NCI-H187 (cell line): Measurements from ENCODE around the gene ITPKA.

Source experiments
- DNase-seq, 2 experiments: peaks; one replicate each; lab custom pipeline; 2025; lab: John Stamatoyannopoulos, UW

Gene ITPKA

DNA sequence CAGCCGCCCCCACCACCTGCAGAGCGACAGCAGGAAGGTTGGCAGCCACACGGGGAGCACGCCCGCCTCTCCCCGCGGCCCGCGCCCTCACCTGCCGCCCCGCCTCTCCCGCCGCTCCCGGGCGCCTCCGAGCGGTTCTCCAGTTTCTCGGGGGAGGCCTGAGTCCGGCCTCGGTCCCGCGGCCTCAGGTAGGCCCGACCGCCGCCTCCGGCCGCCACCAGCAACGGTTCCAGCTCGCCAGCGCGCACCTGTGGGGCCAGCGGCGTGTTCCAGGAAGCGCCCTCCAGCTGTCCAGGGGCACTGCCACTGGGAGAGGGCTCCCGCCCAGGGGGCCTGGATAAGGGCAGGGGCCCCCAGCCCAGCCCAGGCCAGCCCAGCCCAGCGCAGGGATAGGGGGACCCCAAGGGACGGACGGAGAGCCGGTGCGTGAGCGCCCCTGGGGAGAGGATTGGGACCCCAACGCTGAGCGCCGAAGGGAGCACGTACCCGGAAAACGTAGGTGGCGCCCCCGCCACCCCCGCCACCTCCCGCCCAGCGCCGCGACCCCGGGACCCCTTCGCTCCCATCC, 17.7 kb downstream of the ITPKA start:
- no peak for DNase-seq

DNA sequence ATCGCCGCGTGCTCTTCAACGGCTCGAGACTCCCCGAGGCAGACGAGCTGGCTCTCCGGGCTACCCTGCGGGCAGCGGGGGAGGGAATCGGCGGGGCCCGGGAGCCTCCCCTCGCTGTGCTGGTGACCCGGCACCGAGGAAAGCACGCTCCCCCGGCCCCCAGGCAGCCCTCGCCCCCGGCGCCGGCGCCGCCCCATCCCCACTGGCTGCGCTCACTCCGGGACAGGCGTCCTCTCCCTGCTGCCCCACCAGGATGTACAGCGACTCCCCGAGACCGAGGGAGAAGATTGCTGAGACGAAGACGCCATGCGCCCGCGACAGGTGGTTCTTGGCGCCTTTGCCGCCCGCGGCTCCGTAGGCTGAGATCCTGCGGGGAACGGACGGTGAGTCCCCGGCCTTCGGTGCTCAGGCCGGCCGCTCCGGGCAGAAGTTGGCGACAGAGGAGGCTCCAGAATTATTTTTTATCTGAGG, 18.3 kb downstream of the ITPKA start:
- no peak for DNase-seq

DNA sequence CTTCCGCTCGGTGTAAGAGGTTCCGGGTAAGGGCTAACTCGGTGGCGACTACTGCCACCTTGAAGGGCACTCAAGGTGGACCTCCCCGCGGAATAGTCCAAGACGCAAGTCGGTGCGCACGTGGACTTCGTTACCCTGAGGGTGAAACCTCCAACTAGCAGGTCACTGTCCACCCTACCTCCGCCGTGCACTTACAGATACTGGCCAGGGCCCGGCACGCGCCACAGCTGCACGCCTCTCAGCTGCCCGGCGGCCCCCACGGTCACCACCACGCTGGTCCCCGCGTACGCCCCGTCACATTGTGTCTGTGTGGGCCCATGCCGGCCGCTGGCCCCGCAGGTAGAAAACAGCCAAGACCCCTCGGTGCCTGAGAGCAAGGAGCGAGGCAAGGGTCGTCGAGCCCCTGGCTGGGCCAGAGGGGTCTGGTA, 18.9 kb downstream of the ITPKA start:
- no peak for DNase-seq

DNA sequence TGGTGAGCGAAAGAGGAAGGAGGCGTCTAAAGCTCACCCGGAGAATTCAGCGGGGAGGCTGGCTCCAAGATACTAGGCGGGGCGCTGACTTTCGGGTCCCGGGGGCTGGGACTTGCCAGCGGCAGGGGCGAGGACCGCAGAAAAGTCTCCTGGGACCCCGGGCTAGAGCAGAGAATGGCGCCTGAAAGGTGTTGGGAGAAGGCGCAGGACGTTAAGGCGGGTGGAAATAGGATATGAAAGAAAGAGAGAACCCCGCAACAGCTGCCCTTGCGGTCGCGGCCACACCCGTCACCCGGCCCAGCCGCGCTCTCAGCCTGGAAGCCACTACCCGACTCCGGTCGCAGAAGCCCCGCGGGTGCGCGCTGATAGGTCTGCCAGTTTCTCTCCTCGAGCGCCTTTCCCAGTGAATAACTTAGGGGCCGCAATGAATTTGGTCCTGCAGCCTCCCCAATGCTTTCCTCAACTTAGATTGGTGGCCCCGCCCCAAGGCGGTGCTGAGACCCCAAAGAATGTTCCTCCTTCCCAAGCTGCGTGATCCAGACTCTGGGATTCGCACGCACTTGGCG, 19.3 kb downstream of the ITPKA start:
- DNase-seq = no peak

DNA sequence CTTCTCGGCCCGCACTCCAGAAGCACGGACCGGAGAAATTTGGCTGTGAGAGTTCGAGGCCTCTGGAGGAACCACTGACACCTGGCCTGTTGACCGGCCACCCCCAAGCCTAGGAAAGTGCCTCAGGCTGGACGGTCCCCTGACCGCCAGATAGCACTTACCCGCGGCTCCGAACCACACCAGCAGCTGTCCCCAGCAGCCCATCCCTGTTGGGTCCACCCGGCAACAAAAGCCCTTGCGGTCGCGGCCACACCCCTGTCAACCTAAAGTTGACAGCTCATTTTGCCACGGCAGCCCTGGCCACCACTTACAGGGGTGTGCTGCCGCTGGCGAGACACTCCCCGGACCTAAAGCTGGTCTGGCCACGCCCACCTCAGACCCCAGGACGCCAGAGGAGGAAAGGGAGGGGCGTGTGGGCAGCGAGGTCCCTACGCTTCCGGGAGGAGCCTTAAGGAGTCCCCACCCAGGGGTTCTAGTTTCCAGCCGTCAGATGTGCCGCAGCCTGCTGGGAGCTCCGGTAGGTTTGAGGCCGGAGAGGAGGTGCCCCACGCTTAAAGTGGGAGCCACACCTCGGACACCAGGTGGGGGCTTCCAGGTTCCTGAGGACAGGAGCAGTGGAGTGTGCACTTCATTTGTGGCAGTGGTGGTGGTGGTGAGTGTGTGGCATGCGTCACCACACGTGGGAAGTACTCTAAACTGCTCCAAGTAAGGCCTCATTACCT, 20.0 kb downstream of the ITPKA start, which contains the start of gene LTK:
TSS of gene LTK (minus strand) at position 322 of the 722 bp plus-strand sequence. CDS start at position 204, 118 bp downstream.
- DNase-seq = peak in 1 of 2 experiments; percentile 18

DNA sequence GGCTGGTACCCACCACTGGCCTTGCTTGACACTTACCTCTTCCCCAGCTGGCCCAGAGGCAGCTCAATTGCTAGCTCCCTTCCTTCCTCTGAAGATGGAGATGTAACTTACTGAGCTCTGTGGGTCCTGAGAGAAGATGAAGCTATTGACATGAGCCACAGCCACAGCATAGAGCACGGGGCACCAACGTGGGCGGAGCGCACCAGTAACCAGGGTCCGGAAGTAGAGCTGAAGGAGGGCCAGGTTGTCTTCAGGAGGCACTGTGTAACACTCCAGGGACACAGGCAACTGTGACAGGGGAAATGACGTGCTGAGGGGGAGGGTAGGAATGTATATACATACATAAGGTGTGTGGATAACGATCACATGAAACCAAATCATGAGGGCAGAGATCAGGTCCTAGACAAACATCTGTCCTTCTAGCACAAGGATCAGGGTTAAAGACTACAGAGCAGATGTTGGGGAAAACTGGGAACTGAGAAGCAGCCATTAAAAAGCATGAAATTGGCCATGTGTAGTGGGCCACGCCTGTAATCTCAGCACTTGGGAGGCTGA, 24.3 kb downstream of the ITPKA start:
- no peak for DNase-seq

DNA sequence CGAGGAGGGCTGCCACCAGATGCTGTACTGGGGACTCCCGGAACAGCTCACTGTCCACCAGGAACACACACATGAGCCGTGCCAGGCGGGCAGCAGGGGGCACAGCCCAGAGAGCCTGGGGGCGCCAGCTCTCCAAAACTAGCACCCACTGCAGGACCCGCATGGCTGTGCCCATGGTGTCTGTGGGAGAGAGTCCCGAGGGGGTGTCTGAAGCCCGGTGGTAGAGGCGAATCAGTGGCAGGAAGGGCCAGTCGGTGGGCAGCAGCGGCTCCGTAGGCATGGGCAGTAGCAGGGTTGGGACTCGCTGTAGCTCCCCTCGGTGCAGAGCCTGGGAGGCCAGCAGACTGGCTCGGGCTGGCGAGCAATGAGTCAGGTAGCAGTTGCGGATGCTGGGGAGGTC, 27.0 kb downstream of the ITPKA start:
- no peak for DNase-seq

DNA sequence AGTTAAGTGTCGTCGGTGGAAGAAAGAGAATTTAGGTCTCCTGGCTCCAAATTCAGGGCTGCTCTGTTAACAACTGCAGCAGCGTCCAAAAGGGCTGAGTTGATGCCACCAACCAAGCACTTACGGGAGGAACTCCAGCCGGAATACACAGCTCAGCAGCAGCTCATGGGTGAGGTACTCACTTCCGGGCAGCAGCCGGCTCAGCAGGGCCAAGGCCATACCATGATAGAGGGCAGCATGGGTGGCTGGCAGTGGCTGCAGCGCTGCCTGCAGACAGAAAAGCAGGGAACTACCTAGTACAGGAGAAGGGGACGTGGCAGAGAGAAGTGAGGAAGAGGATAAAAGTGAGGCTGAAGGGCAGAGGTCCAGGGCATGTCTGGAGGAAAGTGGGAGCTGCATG, 27.9 kb downstream of the ITPKA start:
- no peak for DNase-seq

DNA sequence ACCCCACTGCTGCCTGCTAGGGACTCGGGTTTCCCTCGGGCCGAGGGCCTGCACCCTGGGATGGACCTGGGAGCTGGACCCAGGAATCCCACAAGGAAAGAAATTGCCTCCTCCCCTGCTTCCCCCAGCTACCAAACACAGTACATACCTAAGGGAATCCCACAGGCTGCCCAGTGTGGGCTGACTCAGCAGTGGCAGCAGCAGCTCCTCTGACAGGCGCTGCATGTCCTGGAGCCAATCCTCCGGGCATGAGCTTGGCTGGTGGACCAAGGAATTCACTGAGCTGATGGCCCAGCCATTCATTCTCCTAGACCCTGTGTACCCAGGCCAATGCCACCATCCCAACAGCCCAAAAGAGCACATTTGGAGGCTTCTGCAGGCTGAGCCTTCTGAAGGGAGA, 29.4 kb downstream of the ITPKA start:
- no peak for DNase-seq

DNA sequence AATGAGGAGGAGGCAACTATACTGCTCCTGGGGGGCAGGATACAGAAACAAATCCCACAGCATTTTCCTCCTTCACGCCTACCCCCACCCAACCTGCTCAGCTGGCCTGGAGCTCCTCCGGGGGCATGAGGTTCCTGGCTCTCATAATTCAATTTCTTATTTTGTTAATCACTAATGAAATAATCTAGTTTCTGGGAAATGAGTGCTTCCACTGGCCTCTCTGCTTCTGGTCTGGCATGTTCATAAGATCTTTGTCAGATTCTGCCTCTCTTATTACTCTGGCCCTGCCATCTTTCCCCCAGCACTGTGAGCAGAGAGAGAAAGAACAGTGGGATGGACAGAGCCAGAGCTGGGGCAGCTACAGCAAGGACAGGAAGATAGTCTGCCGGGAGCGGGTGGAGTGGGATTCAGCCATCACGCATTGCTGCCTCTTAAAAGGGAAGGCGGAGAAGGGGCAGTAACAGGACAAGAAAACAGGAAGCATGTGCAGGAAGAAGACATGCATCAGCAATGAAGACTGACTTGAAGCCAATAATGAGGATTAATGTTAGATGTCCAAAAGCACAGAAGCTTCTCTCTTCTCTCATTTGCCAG, 36.8 kb downstream of the ITPKA start:
- DNase-seq = no peak

DNA sequence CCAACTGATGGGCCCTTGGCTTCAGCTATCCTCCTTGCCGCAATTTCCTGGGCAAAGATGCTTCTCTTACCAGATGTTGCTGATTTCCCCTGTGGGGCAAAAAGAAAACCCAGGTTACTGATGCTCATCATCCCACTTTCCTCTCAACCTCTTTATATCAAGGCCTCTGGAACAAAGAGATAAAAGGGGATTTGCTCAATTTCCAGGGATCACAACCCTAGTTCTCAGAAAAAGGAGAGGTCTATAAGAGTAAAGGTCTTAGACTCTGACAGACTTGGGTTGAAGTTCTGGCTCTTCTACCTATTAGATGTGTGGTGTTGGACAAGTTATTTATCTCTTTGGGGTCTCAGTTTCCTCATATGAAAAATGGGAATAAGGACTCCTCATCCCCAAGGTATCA, 41.9 kb downstream of the ITPKA start:
- DNase-seq = no peak

DNA sequence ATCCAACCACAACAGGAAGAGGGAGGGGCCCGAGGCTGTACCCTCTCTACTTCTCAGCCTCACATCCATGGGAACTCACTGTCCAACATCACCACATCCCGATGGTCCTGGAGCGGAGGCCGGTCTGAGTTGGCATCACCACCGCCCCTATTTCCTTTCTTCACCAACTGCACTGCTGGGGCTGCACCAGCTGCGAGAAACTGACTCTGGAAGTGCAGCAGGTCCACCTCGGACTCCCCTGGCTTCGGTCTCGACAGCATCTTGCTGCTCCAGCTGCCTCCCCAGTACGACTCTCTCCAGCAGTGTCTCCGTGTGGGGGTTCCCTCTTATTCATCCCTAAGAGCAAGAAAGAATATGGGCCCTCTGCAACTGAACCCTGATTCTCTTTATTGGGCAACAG, 43.2 kb downstream of the ITPKA start:
- no peak for DNase-seq

DNA sequence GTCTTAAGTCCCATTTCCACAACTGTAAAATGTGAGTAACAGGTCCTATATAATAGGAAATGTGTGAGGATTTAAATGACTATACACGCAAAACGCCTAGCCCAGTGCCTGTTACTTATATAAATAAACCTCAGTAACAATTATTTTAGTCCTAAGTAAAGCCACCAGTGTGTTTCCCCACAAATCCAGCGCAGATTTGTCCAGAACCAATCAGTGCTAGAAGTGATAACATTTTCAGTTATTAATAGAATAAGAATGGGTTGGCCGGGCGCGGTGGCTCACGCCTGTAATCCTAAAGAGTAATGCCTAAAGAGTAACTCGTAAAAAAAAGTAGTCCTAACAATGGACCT, 49.8 kb downstream of the ITPKA start:
- no peak for DNase-seq

DNA sequence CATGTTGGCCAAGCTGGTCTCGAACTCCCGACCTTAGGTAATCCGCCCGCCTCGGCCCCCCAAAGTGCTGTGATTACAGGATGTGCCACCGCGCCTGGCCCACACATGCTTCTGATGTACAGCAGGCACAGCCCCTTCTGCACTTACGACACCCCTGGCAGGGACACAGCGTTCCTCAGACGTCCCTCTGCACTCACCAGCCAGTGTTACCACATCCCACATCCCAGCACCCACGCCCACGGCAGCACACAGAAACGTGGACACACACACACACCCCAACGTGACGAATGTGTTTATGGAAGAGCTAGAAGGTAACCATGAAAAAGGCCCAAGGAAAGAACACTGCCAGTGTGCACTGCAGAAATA, 51.0 kb downstream of the ITPKA start:
- DNase-seq = no peak

DNA sequence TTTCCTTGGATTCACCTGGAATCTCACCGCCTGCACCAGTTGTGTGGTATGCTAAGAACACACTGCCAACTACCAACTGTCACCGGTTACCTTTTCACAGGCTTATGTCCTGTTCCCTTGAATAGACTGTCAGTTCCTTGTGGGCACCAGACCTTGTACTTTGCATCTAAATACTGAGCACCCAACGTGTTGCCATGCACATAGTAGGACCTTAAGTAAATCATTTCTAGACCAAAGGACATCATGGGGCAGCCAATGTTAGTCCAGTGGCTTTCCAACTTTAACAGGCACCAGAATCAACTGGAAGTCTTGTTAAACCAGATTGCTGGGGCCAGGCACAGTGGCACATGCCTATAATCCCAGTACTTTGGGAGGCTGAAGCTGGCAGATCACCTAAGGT, 51.5 kb downstream of the ITPKA start:
- no peak for DNase-seq

DNA sequence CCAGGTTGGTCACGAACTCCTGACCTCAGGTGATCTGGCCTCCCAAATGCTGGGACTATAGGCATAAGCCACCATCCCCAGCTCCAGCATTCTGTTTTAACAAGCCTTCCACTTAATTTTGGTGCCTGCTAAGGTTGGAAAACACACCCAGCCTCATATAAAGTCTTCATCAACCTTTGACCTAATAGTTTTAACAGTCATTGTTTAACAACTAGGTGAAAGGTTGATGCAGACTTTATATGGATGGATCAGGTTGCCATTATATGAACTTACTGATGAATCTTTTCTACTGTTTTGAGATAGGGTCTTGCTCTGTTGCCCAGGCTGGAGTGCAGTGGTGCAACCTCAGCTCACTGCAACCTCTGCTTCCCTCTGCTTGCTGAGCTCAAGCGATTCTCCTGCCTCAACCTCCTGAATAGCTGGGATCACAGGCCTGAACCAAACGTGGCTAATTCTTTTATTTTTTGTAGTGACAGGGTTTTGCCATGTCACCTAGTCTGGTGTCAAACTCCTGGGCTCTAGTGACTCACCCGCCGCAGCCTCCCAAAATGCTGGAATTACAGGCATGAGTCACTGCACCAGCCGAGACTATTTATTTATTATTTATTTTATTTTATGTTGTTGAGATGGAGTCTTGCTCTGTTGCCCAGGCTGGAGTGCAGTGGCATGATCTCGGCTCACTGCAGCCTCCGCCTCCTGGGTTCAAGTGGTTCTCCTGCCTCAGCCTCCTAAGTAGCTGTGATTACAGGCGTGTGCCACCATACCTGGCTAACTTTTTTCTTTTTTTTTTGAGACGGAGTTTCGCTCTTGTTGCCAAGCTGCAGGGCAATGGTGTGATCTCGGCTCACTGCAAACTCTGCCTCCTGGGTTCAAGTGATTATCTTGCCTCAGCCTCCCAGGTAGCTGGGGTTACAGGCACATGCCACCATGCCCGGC, 53.4 kb downstream of the ITPKA start:
- no peak for DNase-seq

DNA sequence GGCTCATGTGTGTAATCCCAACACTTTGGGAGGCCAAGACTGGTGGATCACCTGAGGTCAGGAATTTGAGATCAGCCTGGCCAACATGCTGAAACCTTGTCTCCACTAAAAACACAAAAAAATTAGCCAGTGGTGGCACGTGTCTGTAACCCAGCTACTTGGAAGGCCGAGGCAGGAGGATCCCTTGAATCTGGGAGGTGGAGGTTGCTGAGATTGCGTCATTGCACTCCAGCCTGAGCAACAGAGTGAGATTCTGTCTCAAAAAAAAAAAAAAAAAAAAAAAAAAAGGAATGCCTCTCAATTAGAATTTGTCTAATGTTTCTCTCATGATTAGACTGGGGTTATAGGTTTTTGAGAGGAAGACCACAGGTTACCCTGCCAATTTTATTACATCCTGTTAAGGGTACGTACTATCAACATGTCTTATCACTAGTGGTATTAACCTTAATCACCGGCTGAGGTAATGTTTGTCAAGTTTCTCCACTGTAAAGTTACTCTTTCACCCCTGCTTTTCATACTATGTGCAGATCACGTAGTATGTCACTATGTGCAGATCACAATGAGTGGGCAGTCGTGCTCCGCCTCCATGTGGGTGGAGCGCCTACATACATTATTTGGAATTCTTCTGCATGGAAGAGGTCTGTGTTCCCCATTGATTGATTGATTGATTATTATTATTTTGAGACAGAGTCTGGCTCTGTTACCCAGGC, 56.5 kb downstream of the ITPKA start:
- no peak for DNase-seq
